Panc1 (cell line): ENCODE measurements around the gene CTXND1. TPM values are rescaled to one million over a fixed set of nuclear protein-coding genes. Genes with fewer than 3 reads are reported as not detected.

ENCODE experiments used
- ATAC-seq: fragments of 200-7000 bp; cut with Tn5 transposase; 2 replicates; pipeline ENCODE4 v1.9.1; 2020; ENCODE audit warnings: mild to moderate bottlenecking, moderate library complexity
- BruUV-seq: library from RNA; stranded (reverse); fragments of 400-500 nt; replicated peaks from 2 replicates; lab custom pipeline; 2021; lab: Mats Ljungman, UMichigan
- CTCF ChIA-PET: fragments of 300-600 bp; sonication (Branson Sonifier 250); formaldehyde crosslinking; loops from one replicate; lab custom pipeline; 2022; ENCODE audit warnings: antibody characterized with exemption; lab: Charles Lee
- POLR2A ChIA-PET: fragments of 300-600 bp; sonication (Branson Sonifier 250); formaldehyde crosslinking; loops from one replicate; lab custom pipeline; 2022; ENCODE audit warnings: antibody characterized with exemption; lab: Charles Lee
- DNase-seq: peaks from one replicate; pipeline ENCODE4 v3.0.0-alpha.2; 2010; ENCODE audit warnings: low read depth, low spot score
- H3K27ac ChIP-seq: 2 replicates; pipeline ENCODE4 v1.5.1; 2011; ENCODE audit warnings: mild to moderate bottlenecking, low read length, inconsistent platforms
- H3K27me3 ChIP-seq: fragments of 200-500 bp; sonication (Bioruptor generic); 2 replicates; pipeline ENCODE4 v1.6.0; 2014; ENCODE audit warnings: low read length, inconsistent platforms; ENCODE audit not compliant: control insufficient read depth, insufficient read depth
- H3K36me3 ChIP-seq: fragments of 200-500 bp; sonication (Bioruptor generic); 2 replicates; pipeline ENCODE4 v1.5.1; 2014; ENCODE audit warnings: inconsistent platforms, mild to moderate bottlenecking, low read length, moderate library complexity; ENCODE audit not compliant: control insufficient read depth, insufficient read depth
- H3K4me1 ChIP-seq: 2 replicates; pipeline ENCODE4 v1.5.1; 2011; ENCODE audit warnings: inconsistent platforms, mild to moderate bottlenecking, low read length, moderate library complexity; ENCODE audit not compliant: control insufficient read depth, insufficient read depth
- H3K4me3 ChIP-seq, 2 experiments: 2 replicates each; pipeline ENCODE4 v1.5.1; 2011 to 2012; ENCODE audit warnings: low read depth in 2 of 2, low read length in 2 of 2, mild to moderate bottlenecking in 2 of 2, inconsistent platforms in 1 of 2, moderate library complexity in 1 of 2
- H3K9me3 ChIP-seq: fragments of 200-500 bp; sonication (Bioruptor generic); 2 replicates; pipeline ENCODE4 v1.5.1; 2014; ENCODE audit warnings: low read depth, mild to moderate bottlenecking, inconsistent platforms, low read length, moderate library complexity; ENCODE audit not compliant: control insufficient read depth, insufficient read depth
- CTCF ChIP-seq: fragments of 450-650 bp; IDR thresholded peaks from 2 replicates; pipeline ENCODE4 v1.5.1; 2017; ENCODE audit warnings: mild to moderate bottlenecking
- POLR2AphosphoS5 ChIP-seq: IDR thresholded peaks from 2 replicates; pipeline ENCODE4 v1.6.1; 2012; ENCODE audit warnings: mild to moderate bottlenecking, low read depth, low read length, moderate library complexity
- REST ChIP-seq, 2 experiments: IDR thresholded peaks; 2 replicates each; pipeline ENCODE4 v1.6.1; 2011 to 2012; ENCODE audit warnings: low read depth in 2 of 2, control low read depth in 1 of 2, low read length in 1 of 2, mild to moderate bottlenecking in 1 of 2, moderate library complexity in 1 of 2; ENCODE audit not compliant: insufficient read depth in 1 of 2
- SIN3A ChIP-seq: IDR thresholded peaks from 2 replicates; pipeline ENCODE4 v1.6.1; 2012; ENCODE audit warnings: low read depth, mild to moderate bottlenecking, low read length, moderate library complexity, borderline replicate concordance; ENCODE audit not compliant: insufficient read depth
- TCF7L2 ChIP-seq: IDR thresholded peaks from 2 replicates; pipeline ENCODE4 v1.6.1; 2011; ENCODE audit warnings: mild to moderate bottlenecking, low read depth, low read length, inconsistent platforms
- in situ Hi-C: cut with HindIII; loops from 2 replicates; pipeline ENCODE4 v1.10.0; 2016; ENCODE audit warnings: low sequenced_read_pairs, low pct_unique_long_range_greater_than_20kb
- intact Hi-C: fragments of 100-400 bp; cut with micrococcal nuclease; formaldehyde crosslinking; loops from one replicate; pipeline ENCODE4 v1.10.0; 2022; ENCODE audit not compliant: unreplicated experiment
- total RNA-seq: library from RNA; stranded (reverse); gene quantifications from one replicate; pipeline ENCODE4 v1.2.1, GENCODE V29; 2021; ENCODE audit not compliant: unreplicated experiment

The CTXND1 gene
- total RNA-seq, 1 experiment from 2014 or later, result not detected

- in situ Hi-C loops, result no loop called here
- CTCF ChIA-PET, result no interaction called here
- H3K9me3 ChIP-seq, result no peaks in the 10 kb centered on the region
Observed at GRCh38 chr15:80169768-80170357, 82.2 kb downstream of the CTXND1 start.

GRCh38 chr15:80168421-80168820 lies 83.6 kb downstream of the CTXND1 start:
- in situ Hi-C loops, result no loop called here
- Histone ChIP-seq H3K9me3 (no peaks in the 10 kb centered on the region), H3K4me1 (no peaks in the 10 kb centered on the region; the same call in 1 of the 2 replicates), H3K36me3 (no peaks in the 10 kb centered on the region), H3K27ac (no peak overlapping the region), H3K27me3 (no peaks in the 10 kb centered on the region), H3K4me3 (no peak overlapping the region)
- ChIA-PET POLR2A (no interaction called here), CTCF (no interaction called here)
- no peak for DNase-seq
- BruUV-seq, result no TSS peak
- intact Hi-C loops, result no loop called here
- TF ChIP-seq POLR2AphosphoS5 (no peak), SIN3A (no peak), REST (IDR thresholded peaks at IDR 0.05; ENCODE audit: insufficient read depth in 1 of 2, low read depth in 2 of 2, low read length in 1 of 2) (no peak), TCF7L2 (no peak), CTCF (no peak)
- ATAC-seq, result no peak

More at GRCh38 chr15:80169768-80170357, 82.2 kb downstream of the CTXND1 start:
- ATAC-seq (no peak), DNase-seq (no peak)
- TF ChIP-seq POLR2AphosphoS5 (no peak), SIN3A (no peak), CTCF (no peak), REST (IDR thresholded peaks at IDR 0.05; ENCODE audit: insufficient read depth in 1 of 2, low read depth in 2 of 2, low read length in 1 of 2) (no peak), TCF7L2 (no peak)
- H3K27ac ChIP-seq, result no peak overlapping the region
- BruUV-seq, result no TSS peak
- peaks cover 6% of the 10 kb centered on the region for H3K4me1 ChIP-seq
- H3K27me3 ChIP-seq, result no peaks in the 10 kb centered on the region
- intact Hi-C loops, result loop anchor here (5.0 to 10.0 kb wide), 3 partner anchors 108 to 273 kb away; partner anchors contain the start of gene MTHFS
- H3K36me3 ChIP-seq, result no peaks in the 10 kb centered on the region
- no peak overlapping the region for H3K4me3 ChIP-seq
- POLR2A ChIA-PET, result no interaction called here
